H1 (cell line): Measurements from ENCODE around the gene SAFB. TPM values are rescaled to one million over a fixed set of nuclear protein-coding genes. Genes with fewer than 3 reads are reported as not detected.

Experiments
- ASH2L ChIP-seq: fragments of 200-600, 300-600 bp; sonication (generic); IDR thresholded peaks from one replicate; pipeline ENCODE4 v1.7.1; 2017; ENCODE audit warnings: low read length
- BCL11A ChIP-seq, 2 experiments: IDR thresholded peaks; one replicate each; pipeline ENCODE4 v1.6.1; 2011; ENCODE audit warnings: low read depth in 2 of 2, low read length in 2 of 2, mild to moderate bottlenecking in 2 of 2
- GABPA ChIP-seq: IDR thresholded peaks from 2 replicates; pipeline ENCODE4 v1.6.1; 2011; ENCODE audit warnings: mild to moderate bottlenecking, low read length, moderate library complexity, borderline replicate concordance; ENCODE audit not compliant: insufficient read depth
- GTF2F1 ChIP-seq: IDR thresholded peaks from 2 replicates; pipeline ENCODE4 v1.6.1; 2012; ENCODE audit warnings: low read depth, low read length, improper control_type of control experiment, borderline replicate concordance
- RAD21 ChIP-seq, 2 experiments: IDR thresholded peaks in 1 of 2; conservative IDR thresholded peaks in 1 of 2; 2 replicates each; pipeline ENCODE4 v1.6.1; 2011; ENCODE audit warnings: low read depth in 2 of 2, low read length in 2 of 2, improper control_type of control experiment in 1 of 2, inconsistent platforms in 1 of 2, mild to moderate bottlenecking in 1 of 2, moderate library complexity in 1 of 2
- SAP30 ChIP-seq: fragments of 300-600 bp; sonication (generic); IDR thresholded peaks from 2 replicates; pipeline ENCODE4 v1.7.1; 2012; ENCODE audit warnings: low read length, moderate library complexity, mild to moderate bottlenecking, inconsistent platforms; ENCODE audit not compliant: insufficient read depth, insufficient replicate concordance
- polyA plus RNA-seq, 7 experiments: library from polyadenylated mRNA; depleted of rRNA in 3 of 7; stranded (reverse) in 5 of 7; unstranded in 2 of 7; fragments of >200 nt in 5 of 7; fragments of 200-250 nt in 2 of 7; gene quantifications; 1 replicate in 5 of 7; 2 replicates in 1 of 7; 4 replicates in 1 of 7; pipeline versions ENCODE4 v1.2.1 to v1.2.3, GENCODE V29; 2011 to 2013; ENCODE audit warnings: missing spikeins in 2 of 7, mixed read lengths in 2 of 7
- total RNA-seq: library from RNA; stranded (reverse); fragmentation: NEBNext Ultra II Directional; extraction: Animal tissue kit (Norgen Biotek cat#: 25700); gene quantifications from 2 replicates; pipeline ENCODE4 v1.2.1, GENCODE V29; 2021

The SAFB gene
- total and polyA plus RNA-seq, 2 of the 8 experiments (the other 6 are each of a cell fraction or from before 2014, with no cell fraction given) = 27.0 to 110 TPM

- no peak for TF ChIP-seq BCL11A (IDR thresholded peaks at IDR 0.05; ENCODE audit: low read depth in 2 of 2, low read length in 2 of 2)
- no peak for TF ChIP-seq ASH2L
- no peak for TF ChIP-seq SAP30
- TF ChIP-seq GTF2F1 = no peak
- TF ChIP-seq GABPA = no peak
- TF ChIP-seq RAD21 (IDR thresholded peaks at IDR 0.05 in 1 of 2, conservative IDR thresholded peaks at IDR 0.05 in 1 of 2; ENCODE audit: low read depth in 2 of 2, low read length in 2 of 2) = no peak
Measured at GRCh38 chr19:5595745-5596144, 27.1 kb upstream of the SAFB start (continued).
